Measurements from ENCODE around the gene PTGR3. TPM values are rescaled to one million over a fixed set of nuclear protein-coding genes. Genes with fewer than 3 reads are reported as not detected.

Gene PTGR3
- total and polyA plus RNA-seq, 2 of the 8 experiments (the other 6 are each of a cell fraction or from before 2014, with no cell fraction given): 2.0 to 3.6 TPM

GRCh38 chr18:75210274-75211001 lies 1.5 kb upstream of the PTGR3 start, which contains the start of gene TSHZ1:
Gene TSHZ1 (plus strand): TSS chr18:75210797. CDS start chr18:75211877, 1,080 bp downstream.
- H3K4ac ChIP-seq (replicated peaks; ENCODE audit: insufficient read length, low read depth, low read length): no peak within 1 kb of the TSS
- DNase-seq (ENCODE audit: low read depth in 1 of 2, low spot score in 2 of 2): no peak
- peaks cover 9 to 28% (median 17%) of the 10 kb centered on the region in 4 experiments for H3K4me1 ChIP-seq (replicated peaks in 1 of 4; ENCODE audit: control insufficient read depth in 3 of 4, insufficient read depth in 4 of 4, low read length in 3 of 4)
- H2BK5ac ChIP-seq (ENCODE audit: low read depth, low read length): no peak within 1 kb of the TSS; the same call in 1 of the 2 replicates
- H4K91ac ChIP-seq (replicated peaks; ENCODE audit: insufficient read length, low read length): no peak within 1 kb of the TSS
- peak; percentile 65 for FAIRE-seq
- ChIA-PET CTCF (ENCODE audit: partially characterized antibody) (interaction anchor here (0.6 to 1.0 kb wide), 3 partner anchors 37 to 549 kb away, joined by 3 read pairs; no protein-coding TSS in a partner anchor), POLR2A (ENCODE audit: partially characterized antibody) (interaction anchor here (0.6 kb wide), 1 partner anchor 392 kb away, joined by 4 read pairs; no protein-coding TSS in a partner anchor)
- H2AK5ac ChIP-seq (ENCODE audit: low read depth, low read length): no peak within 1 kb of the TSS
- H3K36me3 ChIP-seq (ENCODE audit: control insufficient read depth in 2 of 4, insufficient read depth in 4 of 4, low read length in 3 of 4): no peaks in the 10 kb centered on the region
- TF ChIP-seq EGR1 (IDR thresholded peaks at IDR 0.05; ENCODE audit: borderline replicate concordance, low read depth, low read length) (no peak), SIN3A (conservative IDR thresholded peaks at IDR 0.05 in 1 of 2, IDR thresholded peaks at IDR 0.05 in 1 of 2; ENCODE audit: low read depth in 1 of 2, low read length in 2 of 2) (peak; percentile 21 to 49; a peak in 1 of 4 replicates)
- no peak within 1 kb of the TSS for H2BK20ac ChIP-seq (ENCODE audit: low read length)
- H2BK120ac ChIP-seq (replicated peaks; ENCODE audit: low read depth, low read length): no peak within 1 kb of the TSS
- H3K14ac ChIP-seq (ENCODE audit: insufficient read length): no peak within 1 kb of the TSS
- H2BK15ac ChIP-seq (ENCODE audit: low read length): no peak within 1 kb of the TSS
- H3K9ac ChIP-seq (replicated peaks in 1 of 4; ENCODE audit: extremely low read depth in 1 of 4, low read depth in 3 of 4, low read length in 3 of 4): peak within 1 kb of the TSS in 1 of 4 experiments; percentile 60; a peak in 1 of 7 replicates
- 4% methylated on average over 15 of the region's 15 CpGs; no CpG with 5 or more reads in 1 of the 2 experiments for WGBS, 2 experiments (ENCODE audit: extremely low coverage in 1 of 2, insufficient coverage in 1 of 2, insufficient read length in 1 of 2, insufficient replicate concordance in 2 of 2, low coverage in 1 of 2, low lambda C conversion rate in 2 of 2, missing lambda C conversion rate in 1 of 2)
- H3K9me3 ChIP-seq (ENCODE audit: insufficient read depth in 2 of 2, low read depth in 1 of 2, low read length in 1 of 2): no peaks in the 10 kb centered on the region
- no peak within 1 kb of the TSS for H3K27ac ChIP-seq (ENCODE audit: low read depth, low read length)
- peak within 1 kb of the TSS; percentile 88 to 94 for H3K4me2 ChIP-seq (ENCODE audit: insufficient read depth in 1 of 2, low read depth in 2 of 2, low read length in 2 of 2)
- 0 out of 2 replicates have a peak within 1 kb of the TSS, but pooled peaks have one; percentile 17 for H2BK12ac ChIP-seq (ENCODE audit: low read depth, low read length)
- H3K23ac ChIP-seq (ENCODE audit: insufficient read length): no peak within 1 kb of the TSS
- H4K20me1 ChIP-seq (replicated peaks in 1 of 2; ENCODE audit: control insufficient read depth in 1 of 2, insufficient read depth in 2 of 2, low read length in 2 of 2): peaks cover 9 to 14% of the 10 kb centered on the region in 2 experiments
- H2AFZ ChIP-seq (ENCODE audit: low read length): peak within 1 kb of the TSS; percentile 80; the same call in 1 of the 2 replicates
- H3K79me1 ChIP-seq (ENCODE audit: low read depth, low read length): no peaks in the 10 kb centered on the region
- H3K56ac ChIP-seq (replicated peaks; ENCODE audit: insufficient read length, low read depth, low read length): no peak within 1 kb of the TSS
- no peak within 1 kb of the TSS; the same call in 1 of the 2 replicates for H3K18ac ChIP-seq (ENCODE audit: extremely low read depth, low read length)
- H4K5ac ChIP-seq (ENCODE audit: insufficient read length, low read depth, low read length): no peak within 1 kb of the TSS
- H3K79me2 ChIP-seq (ENCODE audit: control insufficient read depth in 1 of 2, insufficient read depth in 2 of 2, low read length in 2 of 2): no peaks in the 10 kb centered on the region
- peak within 1 kb of the TSS; percentile 57; the same call in 1 of the 2 replicates for H4K8ac ChIP-seq (ENCODE audit: extremely low read depth, insufficient read depth, low read length)
- peak within 1 kb of the TSS; percentile 60 to 70 (median 62) for H3K4me3 ChIP-seq (ENCODE audit: extremely low read depth in 1 of 4, insufficient read depth in 2 of 4, low read depth in 3 of 4, low read length in 4 of 4)
- H3K23me2 ChIP-seq (ENCODE audit: low read depth, low read length): peaks cover 24% of the 10 kb centered on the region
- H3K27me3 ChIP-seq (replicated peaks in 1 of 4; ENCODE audit: control insufficient read depth in 3 of 4, extremely low read depth in 1 of 4, insufficient read depth in 3 of 4, low read length in 3 of 4): peaks cover 41 to 72% (median 63%) of the 10 kb centered on the region in 4 experiments

All from H1 (cell line).